Brain microvascular endothelial cell (primary cell): ENCODE results near the gene ABCA7.

Experiments
- DNase-seq: peaks from one replicate; pipeline ENCODE4 v3.0.0-alpha.2; 2020
- H3K27ac ChIP-seq: fragments of 250-450 bp; sonication (Bioruptor Pico); 2 replicates; pipeline ENCODE4 v1.5.1; 2020; ENCODE audit warnings: mild to moderate bottlenecking, moderate library complexity
- H3K27me3 ChIP-seq: fragments of 250-450 bp; sonication (Bioruptor Pico); replicated peaks from 2 replicates; pipeline ENCODE4 v1.5.1; 2020; ENCODE audit warnings: mild to moderate bottlenecking
- H3K36me3 ChIP-seq: fragments of 250-450 bp; sonication (Bioruptor Pico); replicated peaks from 2 replicates; pipeline ENCODE4 v1.5.1; 2020; ENCODE audit warnings: mild to moderate bottlenecking
- H3K4me3 ChIP-seq: 2 replicates; pipeline ENCODE4 v1.5.1; 2011; ENCODE audit warnings: low read depth, mild to moderate bottlenecking, control low read depth, low read length, moderate library complexity
- in situ Hi-C: cut with HindIII; loops from 2 replicates; pipeline ENCODE4 v1.10.0; 2017; ENCODE audit warnings: low sequenced_read_pairs, low pct_ligation_motif_present
- TF ChIP-seq, protein P1 (sequence below): IDR thresholded peaks from 2 replicates; pipeline ENCODE4 v1.5.1; 2011; ENCODE audit warnings: low read depth, mild to moderate bottlenecking, moderate library complexity, low read length, control low read depth, inconsistent platforms; ENCODE audit errors: missing control alignments

Gene ABCA7

DNA sequence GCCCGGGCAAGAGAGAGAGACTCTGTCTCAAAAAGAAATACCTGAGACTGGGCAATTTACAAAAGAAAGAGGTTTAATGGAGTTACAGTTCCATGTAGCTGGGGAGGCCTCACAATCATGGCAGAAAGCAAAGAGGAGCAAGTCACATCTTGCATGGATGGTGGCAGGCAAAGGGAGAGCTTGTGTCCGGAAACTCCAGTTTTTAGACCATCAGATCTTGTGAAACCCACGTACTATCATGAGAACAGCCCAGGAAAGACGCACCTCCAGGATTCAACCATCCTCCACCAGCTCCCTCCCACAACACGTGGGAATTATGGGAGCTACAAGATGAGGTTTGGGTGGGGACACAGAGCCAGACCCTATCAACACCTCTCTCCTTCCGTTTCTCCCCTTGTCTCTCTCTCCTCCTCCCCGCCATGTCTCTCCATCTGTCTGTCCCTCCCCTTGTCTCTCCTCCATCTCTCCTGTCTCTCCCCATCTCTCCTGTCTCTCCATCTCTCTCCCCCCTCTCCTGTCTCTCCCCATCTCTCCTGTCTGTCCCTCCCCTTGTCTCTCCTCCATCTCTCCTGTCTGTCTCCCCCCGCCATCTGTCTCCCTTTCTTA lies 45.2 kb downstream of the ABCA7 start:
- H3K36me3 ChIP-seq: peaks cover 18% of the 10 kb centered on the region
- no peak overlapping the region for H3K27ac ChIP-seq
- H3K27me3 ChIP-seq: no peaks in the 10 kb centered on the region
- in situ Hi-C loops: no loop called here
- H3K4me3 ChIP-seq: no peak overlapping the region
- TF ChIP-seq, protein P1, sequence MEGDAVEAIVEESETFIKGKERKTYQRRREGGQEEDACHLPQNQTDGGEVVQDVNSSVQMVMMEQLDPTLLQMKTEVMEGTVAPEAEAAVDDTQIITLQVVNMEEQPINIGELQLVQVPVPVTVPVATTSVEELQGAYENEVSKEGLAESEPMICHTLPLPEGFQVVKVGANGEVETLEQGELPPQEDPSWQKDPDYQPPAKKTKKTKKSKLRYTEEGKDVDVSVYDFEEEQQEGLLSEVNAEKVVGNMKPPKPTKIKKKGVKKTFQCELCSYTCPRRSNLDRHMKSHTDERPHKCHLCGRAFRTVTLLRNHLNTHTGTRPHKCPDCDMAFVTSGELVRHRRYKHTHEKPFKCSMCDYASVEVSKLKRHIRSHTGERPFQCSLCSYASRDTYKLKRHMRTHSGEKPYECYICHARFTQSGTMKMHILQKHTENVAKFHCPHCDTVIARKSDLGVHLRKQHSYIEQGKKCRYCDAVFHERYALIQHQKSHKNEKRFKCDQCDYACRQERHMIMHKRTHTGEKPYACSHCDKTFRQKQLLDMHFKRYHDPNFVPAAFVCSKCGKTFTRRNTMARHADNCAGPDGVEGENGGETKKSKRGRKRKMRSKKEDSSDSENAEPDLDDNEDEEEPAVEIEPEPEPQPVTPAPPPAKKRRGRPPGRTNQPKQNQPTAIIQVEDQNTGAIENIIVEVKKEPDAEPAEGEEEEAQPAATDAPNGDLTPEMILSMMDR: no peak
- no peak for DNase-seq

DNA sequence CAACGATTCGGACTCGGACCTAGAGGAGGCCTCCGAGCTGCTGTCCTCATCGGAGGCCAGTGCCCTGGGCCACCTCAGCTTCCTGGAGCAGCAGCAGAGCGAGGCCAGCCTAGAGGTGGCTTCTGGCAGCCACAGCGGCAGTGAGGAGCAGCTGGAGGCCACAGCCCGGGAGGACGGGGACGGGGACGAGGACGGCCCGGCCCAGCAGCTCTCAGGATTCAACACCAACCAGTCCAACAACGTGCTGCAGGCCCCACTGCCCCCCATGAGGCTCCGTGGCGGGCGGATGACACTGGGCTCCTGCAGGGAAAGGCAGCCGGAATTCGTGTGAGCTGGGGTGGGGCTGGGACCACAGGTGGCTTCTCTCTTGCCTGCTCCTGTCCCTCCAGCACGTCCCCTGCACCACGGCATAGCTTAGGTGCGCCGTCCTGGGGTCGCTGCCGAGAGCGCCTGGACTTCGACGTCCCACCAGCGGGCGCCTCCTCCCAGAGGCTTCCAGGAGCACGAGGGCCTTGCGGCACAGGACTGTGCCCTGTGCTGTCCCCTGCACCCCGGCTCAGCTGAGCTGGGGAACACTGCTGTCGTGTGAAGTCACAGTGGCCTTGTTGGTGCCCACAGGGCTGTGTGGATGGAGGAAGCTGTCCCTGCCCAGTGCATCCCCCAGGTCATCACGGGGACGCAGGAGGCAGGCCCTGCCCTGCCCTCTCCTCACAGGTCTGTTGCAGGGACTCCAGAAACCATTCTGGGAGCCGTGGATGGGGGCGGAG lies 46.0 kb downstream of the ABCA7 start:
- TF ChIP-seq, protein P1: no peak
- H3K36me3 ChIP-seq: peaks cover 22% of the 10 kb centered on the region
- no peak overlapping the region for H3K4me3 ChIP-seq
- DNase-seq: no peak
- no peaks in the 10 kb centered on the region for H3K27me3 ChIP-seq
- in situ Hi-C loops: no loop called here
- no peak overlapping the region for H3K27ac ChIP-seq

DNA sequence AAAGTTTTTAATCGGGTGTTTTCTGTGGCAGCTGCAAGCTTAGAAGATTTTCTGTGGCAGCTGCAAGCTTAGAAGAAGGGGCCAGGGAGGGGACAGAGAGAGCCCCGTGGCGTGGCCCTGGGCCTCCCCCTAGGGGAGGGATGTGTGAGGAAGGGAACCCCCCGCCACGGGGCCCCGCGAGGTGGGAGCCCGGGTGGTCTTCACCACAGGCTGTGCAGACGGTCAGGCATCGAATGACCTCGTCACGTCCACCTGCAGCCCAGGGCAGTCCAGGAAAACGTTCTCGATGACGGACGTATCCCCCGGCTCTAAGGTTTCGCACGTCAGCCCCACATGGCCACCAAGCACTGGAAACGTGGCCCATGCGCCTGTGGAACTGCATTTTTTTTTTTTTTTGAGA lies 46.7 kb downstream of the ABCA7 start:
- no peak for DNase-seq
- Histone ChIP-seq H3K27ac (no peak overlapping the region), H3K27me3 (no peaks in the 10 kb centered on the region), H3K36me3 (peaks cover 28% of the 10 kb centered on the region), H3K4me3 (no peak overlapping the region)
- TF ChIP-seq, protein P1: no peak
- in situ Hi-C loops: no loop called here

DNA sequence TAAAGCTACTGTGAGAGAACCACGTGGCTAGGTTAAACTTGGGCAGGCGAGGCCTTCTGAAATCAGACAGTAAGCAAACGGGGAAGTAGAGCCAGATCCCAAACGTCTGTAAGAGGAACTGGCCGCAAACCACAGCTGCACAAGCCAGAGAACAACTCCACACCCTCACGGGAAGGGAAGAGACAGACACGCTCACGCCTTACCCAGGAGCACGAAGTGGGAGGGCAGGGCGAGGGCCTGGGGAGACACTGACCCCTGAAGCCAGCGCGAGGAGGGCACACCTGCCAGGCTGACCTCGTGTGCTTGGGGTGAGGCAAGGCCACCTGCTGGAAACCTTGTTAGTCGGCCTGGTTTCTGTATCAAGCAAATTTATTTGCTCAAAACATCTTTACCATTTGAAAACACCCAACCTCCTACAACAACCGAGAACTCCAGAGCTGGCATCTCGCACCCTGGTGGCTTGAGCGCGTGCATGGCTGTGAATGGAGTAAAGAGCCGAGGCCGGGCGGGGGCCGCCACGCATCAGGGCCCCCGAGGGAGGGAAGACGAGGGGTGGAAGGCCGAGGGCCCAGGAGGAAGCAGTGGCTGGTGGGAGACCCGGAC lies 48.0 kb downstream of the ABCA7 start:
- no peak overlapping the region for H3K4me3 ChIP-seq
- no peaks in the 10 kb centered on the region for H3K27me3 ChIP-seq
- TF ChIP-seq, protein P1: no peak
- peaks cover 34% of the 10 kb centered on the region for H3K36me3 ChIP-seq
- in situ Hi-C loops: no loop called here
- DNase-seq: no peak
- no peak overlapping the region for H3K27ac ChIP-seq

DNA sequence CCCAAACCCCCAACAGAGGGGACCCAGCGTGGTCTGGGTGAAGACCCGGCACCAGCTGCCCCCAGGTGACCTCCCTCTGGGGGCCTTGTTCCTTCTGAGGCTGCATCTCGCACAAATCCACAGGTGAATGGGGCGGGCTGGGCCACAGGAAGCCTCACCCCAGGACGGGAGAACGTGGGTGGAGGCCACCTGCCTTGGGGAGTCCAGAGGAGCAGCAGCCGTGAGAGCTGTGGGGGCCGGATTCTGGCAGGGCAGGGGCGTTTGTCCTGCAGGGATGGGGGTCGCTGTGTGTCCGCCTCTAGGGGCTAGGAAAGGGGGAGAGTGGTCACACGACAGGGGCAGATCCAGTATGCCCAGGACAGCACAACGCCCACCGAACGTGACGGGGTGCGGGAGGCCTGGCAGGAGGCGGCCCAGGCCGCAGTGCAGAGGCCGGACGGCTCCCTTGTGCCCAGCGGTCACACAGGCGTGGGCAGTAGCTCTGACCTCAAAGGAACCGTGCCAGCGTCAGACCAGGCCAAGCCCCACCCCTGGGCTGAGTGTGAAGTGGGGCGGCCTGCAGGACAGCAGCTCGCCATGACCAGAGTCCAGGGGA lies 48.6 kb downstream of the ABCA7 start:
- Histone ChIP-seq H3K27me3 (no peaks in the 10 kb centered on the region), H3K36me3 (peaks cover 39% of the 10 kb centered on the region), H3K4me3 (no peak overlapping the region), H3K27ac (no peak overlapping the region)
- in situ Hi-C loops: no loop called here
- TF ChIP-seq, protein P1: no peak
- no peak for DNase-seq
